Spleen (tissue), 7 donors: ENCODE data around the gene ACSL5.

Source experiments
- POLR2A ChIP-seq, 3 donors: fragments of 450-650 bp; IDR thresholded peaks; one replicate each; pipeline ENCODE4 v1.5.1; 2017; ENCODE audit warnings: antibody characterized with exemption in 3 of 3, mild to moderate bottlenecking in 1 of 3
- POLR2AphosphoS5 ChIP-seq, 3 donors: sonication (generic); formaldehyde crosslinking; IDR thresholded peaks; one replicate each; pipeline ENCODE4 v1.5.1; 2017; ENCODE audit warnings: antibody characterized with exemption in 3 of 3
- TF ChIP-seq, protein P1 (sequence below), 11 experiments: fragments of 200-600 bp in 7 of 11; fragments of 450-650 bp in 4 of 11; sonication (generic) in 4 of 11; IDR thresholded peaks in 8 of 11; conservative IDR thresholded peaks in 3 of 11; 1 replicate in 7 of 11; 2 replicates in 4 of 11; pipeline versions ENCODE4 v1.4.0 to v1.8.0; 2016 to 2021; ENCODE audit warnings: antibody characterized with exemption in 11 of 11, inconsistent platforms in 4 of 11, mild to moderate bottlenecking in 1 of 11
- donor health status: DM: no; HTN: no; CAD: no; lungs with moderate emphysema.
- donor health status: DM: no; HTN: no; CAD: no.
- donor health status: DM: no; HTN: no; CAD: no.

DNA sequence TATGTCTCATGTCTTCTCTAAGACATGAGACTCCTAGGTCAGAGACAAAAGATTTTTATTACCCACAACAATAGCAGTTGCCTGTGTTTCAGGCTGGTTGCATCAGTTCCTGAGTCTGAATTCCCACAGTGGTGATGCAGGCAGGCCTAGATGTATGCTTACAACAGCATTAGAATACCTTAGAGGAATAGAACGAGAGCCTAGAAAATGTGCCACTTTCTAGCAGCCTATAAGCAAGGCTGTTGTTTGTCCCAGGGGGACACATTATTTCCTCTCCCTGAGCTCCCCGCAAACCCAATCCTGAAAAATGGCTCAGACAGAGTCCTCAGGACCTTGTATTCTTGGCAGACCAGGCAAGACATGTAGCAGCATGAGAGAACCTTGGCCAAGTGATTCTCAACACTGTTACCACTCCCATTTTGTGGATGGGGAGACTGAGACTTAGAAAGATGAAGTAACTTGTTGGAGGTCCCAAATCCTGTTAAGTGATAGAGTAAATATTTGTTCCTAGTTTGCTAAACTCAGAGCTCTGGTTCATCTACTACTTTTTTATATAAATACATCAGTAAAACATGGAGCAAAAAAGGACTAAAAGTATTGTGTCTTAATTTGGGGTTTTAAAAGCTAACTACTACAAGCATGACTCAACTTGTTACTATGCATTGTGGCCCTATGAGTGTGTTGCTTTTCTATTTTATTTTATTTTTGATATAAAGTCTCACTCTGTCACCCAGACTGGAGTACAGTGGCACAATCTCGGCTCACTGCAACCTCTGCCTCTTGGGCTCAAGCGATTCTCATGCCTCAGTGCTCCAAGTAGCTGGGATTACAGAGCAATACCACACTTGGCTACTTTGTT, 87.3 kb downstream of the ACSL5 start:
- TF ChIP-seq POLR2AphosphoS5 (IDR thresholded peaks at IDR 0.05) (no peak), POLR2A (IDR thresholded peaks at IDR 0.05) (no peak)
- TF ChIP-seq, protein P1, sequence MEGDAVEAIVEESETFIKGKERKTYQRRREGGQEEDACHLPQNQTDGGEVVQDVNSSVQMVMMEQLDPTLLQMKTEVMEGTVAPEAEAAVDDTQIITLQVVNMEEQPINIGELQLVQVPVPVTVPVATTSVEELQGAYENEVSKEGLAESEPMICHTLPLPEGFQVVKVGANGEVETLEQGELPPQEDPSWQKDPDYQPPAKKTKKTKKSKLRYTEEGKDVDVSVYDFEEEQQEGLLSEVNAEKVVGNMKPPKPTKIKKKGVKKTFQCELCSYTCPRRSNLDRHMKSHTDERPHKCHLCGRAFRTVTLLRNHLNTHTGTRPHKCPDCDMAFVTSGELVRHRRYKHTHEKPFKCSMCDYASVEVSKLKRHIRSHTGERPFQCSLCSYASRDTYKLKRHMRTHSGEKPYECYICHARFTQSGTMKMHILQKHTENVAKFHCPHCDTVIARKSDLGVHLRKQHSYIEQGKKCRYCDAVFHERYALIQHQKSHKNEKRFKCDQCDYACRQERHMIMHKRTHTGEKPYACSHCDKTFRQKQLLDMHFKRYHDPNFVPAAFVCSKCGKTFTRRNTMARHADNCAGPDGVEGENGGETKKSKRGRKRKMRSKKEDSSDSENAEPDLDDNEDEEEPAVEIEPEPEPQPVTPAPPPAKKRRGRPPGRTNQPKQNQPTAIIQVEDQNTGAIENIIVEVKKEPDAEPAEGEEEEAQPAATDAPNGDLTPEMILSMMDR (IDR thresholded peaks at IDR 0.05 in 8 of 11, conservative IDR thresholded peaks at IDR 0.05 in 3 of 11), result no peak
